Measurements from ENCODE around the gene PARP8.

Gene PARP8

DNA sequence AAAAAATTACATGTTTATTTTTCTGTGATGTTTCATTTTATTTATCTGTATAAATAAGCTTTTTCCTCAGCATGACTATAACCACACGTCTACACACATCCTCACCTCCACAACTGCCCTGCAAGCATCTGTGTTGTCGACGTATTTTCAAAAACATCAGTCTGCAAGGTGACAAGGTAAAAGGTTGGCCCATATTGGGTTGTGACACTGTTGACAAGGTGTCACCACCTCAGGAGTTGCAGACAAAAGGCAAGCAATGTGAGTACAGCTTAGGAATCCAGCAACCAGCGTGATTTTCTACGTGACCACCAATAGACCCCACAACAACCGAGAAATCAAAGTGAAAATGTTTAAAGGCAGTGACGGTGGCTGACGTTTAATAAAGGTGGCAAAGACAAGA, 187.6 kb downstream of the PARP8 start:
- TF ChIP-seq, protein P1, sequence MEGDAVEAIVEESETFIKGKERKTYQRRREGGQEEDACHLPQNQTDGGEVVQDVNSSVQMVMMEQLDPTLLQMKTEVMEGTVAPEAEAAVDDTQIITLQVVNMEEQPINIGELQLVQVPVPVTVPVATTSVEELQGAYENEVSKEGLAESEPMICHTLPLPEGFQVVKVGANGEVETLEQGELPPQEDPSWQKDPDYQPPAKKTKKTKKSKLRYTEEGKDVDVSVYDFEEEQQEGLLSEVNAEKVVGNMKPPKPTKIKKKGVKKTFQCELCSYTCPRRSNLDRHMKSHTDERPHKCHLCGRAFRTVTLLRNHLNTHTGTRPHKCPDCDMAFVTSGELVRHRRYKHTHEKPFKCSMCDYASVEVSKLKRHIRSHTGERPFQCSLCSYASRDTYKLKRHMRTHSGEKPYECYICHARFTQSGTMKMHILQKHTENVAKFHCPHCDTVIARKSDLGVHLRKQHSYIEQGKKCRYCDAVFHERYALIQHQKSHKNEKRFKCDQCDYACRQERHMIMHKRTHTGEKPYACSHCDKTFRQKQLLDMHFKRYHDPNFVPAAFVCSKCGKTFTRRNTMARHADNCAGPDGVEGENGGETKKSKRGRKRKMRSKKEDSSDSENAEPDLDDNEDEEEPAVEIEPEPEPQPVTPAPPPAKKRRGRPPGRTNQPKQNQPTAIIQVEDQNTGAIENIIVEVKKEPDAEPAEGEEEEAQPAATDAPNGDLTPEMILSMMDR (conservative IDR thresholded peaks at IDR 0.05; ENCODE audit: low read length) = no peak
- no peak overlapping the region for H3K4me3 ChIP-seq (ENCODE audit: low read length)
- no peak for DNase-seq (ENCODE audit: low read depth)

DNA sequence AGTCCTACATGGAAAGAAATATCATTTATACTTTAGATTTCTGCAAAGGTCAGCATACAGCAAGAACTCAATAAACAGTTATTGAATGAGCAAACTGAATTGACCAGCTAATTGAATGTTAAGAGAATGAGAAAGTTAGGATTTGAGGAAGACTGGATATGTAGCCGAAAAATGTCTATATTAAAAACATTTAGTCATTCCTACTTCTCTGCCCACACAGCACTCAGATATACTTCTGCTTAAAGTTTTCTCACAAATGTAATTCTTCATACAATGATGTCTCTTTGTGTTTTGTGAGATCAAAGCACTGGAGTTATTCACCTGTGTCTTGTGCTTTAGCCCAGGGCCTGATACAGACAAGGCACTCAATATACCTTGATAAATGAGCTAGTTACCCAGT, 188.6 kb downstream of the PARP8 start:
- DNase-seq (ENCODE audit: low read depth) = no peak
- H3K4me3 ChIP-seq (ENCODE audit: low read length) = no peak overlapping the region
- TF ChIP-seq, protein P1 (conservative IDR thresholded peaks at IDR 0.05; ENCODE audit: low read length) = no peak

DNA sequence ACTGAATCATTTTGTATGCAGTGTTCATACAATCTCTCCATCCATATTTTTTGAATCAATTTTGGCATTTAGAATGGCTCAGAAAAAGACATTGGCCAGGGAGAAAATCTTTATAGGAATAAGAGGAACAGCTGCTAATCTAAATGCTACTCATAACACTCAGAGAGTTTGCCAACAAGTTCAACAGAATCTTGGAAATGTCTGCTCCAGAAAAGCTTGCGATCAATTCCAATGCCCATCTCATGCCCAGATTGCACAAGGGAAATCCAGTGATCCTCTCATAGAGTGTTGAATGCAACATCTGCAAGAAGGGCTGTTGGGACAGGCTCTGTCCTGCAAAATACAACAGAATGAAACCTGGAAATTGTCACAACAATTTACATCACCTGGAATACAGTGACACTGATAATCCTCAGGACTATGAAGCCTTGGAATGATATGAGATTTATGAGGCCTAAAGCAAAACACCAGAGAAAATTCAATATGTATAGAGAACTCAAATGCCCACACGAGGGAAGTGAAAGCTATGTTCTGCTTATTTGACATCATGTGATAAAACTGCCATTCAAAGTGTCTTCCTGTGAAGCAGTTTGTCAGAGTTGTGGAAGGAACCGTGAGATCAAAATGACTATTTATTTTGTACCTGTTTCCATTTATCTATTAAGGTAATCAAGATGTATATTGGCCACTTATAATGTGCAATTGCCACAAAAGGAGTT, 190.1 kb downstream of the PARP8 start:
- no peak for DNase-seq (ENCODE audit: low read depth)
- H3K4me3 ChIP-seq (ENCODE audit: low read length) = no peak overlapping the region
- TF ChIP-seq, protein P1 (conservative IDR thresholded peaks at IDR 0.05; ENCODE audit: low read length) = no peak

DNA sequence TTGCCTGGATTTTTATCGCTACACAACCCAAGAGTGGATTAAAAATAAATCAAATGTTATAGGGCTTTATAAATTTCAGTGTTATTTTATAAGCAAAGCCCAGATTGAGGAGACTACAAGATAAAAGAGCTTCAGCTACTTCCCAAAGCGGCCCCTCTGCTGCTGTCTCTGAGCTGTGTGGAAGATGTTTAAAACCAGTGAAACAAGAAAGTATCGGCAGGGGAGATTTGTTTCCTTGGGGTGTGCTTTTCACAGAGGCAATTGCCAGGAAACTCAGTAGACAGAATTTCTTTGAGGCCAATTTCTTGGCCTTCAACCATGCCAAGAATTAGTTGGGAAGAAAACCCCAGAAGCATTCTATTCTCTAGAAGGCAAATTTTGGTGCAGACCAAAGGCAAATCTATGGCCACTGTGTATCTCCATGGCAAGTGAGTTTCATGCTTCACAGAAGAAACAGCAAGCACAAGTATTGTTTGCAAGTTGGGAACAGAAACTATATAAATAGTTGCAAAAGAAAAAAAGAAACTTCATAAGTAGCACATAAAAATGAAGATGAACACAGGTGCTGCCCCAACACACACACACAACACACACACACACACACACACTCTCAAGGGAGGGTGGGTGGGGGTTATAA, 197.2 kb downstream of the PARP8 start:
- DNase-seq (ENCODE audit: low read depth) = no peak
- TF ChIP-seq, protein P1 (conservative IDR thresholded peaks at IDR 0.05; ENCODE audit: low read length) = no peak
- H3K4me3 ChIP-seq (ENCODE audit: low read length) = no peak overlapping the region

DNA sequence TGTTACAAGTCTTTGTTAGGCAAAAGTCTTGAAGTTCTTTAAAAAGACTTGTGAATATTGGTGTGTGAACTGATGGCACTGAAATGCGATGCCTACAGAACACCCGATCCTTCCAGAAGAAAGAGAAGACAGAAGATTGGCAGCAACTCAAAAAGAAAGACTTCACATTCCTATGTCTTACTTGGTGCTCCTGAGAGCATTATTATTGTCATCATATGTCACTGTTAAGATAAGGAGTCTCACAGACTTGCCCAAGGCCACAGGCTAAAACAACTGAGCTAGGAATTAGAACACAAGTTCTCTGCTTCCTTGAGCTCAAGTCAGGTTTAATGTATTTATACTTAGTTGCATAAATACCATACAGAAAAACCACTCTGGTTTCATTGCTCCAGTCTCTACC, 198.0 kb downstream of the PARP8 start:
- no peak for DNase-seq (ENCODE audit: low read depth)
- no peak overlapping the region for H3K4me3 ChIP-seq (ENCODE audit: low read length)
- TF ChIP-seq, protein P1 (conservative IDR thresholded peaks at IDR 0.05; ENCODE audit: low read length) = no peak

DNA sequence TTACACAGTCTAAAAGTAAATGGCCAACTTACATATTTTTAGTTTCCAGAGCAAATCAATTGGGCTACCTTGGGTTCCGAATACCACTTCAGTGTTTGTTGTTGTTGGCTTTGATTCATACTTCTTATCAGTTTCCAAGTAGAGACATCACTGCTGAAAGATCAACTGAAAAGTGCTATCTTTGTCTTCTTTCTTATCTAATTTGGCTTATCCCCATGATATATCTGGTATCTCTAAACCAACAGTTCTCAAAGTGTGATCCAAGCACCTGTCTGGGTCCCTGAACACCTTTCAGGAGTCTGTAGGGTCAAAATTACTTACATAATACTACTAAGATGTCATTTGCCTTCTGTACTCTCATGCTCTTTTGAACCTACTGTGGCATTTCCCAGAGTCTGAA, 200.0 kb downstream of the PARP8 start:
- H3K4me3 ChIP-seq (ENCODE audit: low read length) = no peak overlapping the region
- TF ChIP-seq, protein P1 (conservative IDR thresholded peaks at IDR 0.05; ENCODE audit: low read length) = no peak
- no peak for DNase-seq (ENCODE audit: low read depth)

DNA sequence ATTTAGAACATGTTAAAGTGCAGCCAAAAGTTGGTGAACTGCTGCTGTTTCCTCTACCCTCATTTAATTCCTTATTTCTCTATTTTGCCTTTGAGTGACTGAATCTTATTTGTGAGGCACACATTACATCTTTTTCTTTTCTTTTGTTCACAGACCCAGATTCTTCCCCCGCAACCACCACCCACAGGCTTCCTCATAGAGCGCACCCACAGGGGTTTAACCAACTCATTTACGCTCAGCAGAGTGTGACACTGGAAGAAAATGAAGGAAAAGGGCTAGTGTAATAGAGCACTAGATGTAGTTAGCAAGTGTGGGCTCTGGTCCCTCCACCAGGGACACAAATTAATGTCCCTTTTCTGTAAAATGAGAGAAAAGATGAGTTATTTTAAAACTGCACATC, 200.7 kb downstream of the PARP8 start:
- no peak overlapping the region for H3K4me3 ChIP-seq (ENCODE audit: low read length)
- no peak for DNase-seq (ENCODE audit: low read depth)
- TF ChIP-seq, protein P1 (conservative IDR thresholded peaks at IDR 0.05; ENCODE audit: low read length) = no peak

Data from AG10803 (cell line).